WI38 (cell line): ENCODE results near the gene TMEM132D.

Source experiments
- H3K4me3 ChIP-seq: 2 replicates; pipeline ENCODE4 v1.5.1; 2011; ENCODE audit warnings: low read depth, mild to moderate bottlenecking, control low read depth, low read length
- TF ChIP-seq, protein P1 (sequence below): IDR thresholded peaks from 2 replicates; pipeline ENCODE4 v1.5.1; 2012; ENCODE audit warnings: low read depth, mild to moderate bottlenecking, control low read depth, low read length

Gene TMEM132D

DNA sequence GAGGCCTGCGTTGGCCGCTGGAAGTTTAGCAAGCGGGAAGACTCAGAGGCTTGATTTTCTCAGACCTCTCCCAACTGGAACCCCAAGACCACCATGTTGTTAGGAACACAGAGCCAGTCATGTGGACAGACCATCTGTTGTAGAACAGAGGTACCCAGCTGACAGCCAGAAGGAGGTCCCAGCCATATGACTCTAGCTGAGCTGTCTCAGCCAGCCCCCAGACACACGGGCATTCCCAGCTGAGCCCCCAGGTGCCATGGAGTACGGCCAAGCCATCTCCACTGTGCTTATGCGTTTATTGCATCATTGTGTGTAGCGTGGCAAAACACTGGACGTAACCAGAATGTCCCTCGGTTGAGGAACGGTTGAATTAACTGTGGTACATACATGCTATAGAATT is 421.9 kb downstream of the TMEM132D start:
- no peak overlapping the region for H3K4me3 ChIP-seq
- TF ChIP-seq, protein P1, sequence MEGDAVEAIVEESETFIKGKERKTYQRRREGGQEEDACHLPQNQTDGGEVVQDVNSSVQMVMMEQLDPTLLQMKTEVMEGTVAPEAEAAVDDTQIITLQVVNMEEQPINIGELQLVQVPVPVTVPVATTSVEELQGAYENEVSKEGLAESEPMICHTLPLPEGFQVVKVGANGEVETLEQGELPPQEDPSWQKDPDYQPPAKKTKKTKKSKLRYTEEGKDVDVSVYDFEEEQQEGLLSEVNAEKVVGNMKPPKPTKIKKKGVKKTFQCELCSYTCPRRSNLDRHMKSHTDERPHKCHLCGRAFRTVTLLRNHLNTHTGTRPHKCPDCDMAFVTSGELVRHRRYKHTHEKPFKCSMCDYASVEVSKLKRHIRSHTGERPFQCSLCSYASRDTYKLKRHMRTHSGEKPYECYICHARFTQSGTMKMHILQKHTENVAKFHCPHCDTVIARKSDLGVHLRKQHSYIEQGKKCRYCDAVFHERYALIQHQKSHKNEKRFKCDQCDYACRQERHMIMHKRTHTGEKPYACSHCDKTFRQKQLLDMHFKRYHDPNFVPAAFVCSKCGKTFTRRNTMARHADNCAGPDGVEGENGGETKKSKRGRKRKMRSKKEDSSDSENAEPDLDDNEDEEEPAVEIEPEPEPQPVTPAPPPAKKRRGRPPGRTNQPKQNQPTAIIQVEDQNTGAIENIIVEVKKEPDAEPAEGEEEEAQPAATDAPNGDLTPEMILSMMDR: no peak

DNA sequence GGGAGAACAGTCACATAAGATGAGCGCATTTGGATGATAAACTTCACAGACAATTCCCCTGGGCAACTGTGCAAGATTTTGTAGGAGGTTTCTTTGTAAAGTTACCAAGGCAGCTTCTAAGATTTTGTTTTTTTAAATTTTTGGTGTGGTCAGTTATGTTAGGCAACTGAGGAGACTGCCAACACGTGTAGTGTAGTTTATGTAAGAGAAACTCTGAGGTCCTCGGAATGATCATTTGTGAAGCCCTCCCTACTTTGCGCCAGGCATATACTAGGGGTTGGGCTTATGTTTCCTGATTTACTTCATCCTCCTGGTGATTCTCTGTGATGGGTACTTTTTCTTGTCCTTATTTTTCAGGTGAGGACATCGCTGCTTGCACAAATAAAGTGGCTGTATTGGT is 433.6 kb downstream of the TMEM132D start:
- no peak overlapping the region for H3K4me3 ChIP-seq
- TF ChIP-seq, protein P1: no peak

DNA sequence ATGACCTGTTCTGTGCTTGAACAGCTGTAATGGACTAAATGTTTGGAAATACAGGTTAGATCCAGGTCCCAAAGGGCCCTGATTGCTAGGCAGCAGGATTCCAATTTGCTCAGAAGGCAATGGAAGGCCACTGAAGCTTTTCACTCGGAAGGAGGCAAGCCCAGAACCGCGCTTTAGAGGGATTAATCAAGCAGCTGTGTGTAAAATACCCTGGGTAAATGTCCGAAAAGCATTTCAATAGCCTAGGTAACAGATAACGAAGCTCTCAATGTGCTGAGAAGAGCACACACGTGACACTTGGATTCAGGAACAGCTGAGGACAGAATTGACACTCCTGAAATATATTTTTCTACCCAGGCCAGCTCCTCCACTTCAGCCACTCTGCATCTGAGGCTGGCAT is 436.1 kb downstream of the TMEM132D start:
- H3K4me3 ChIP-seq: no peak overlapping the region
- TF ChIP-seq, protein P1: no peak

DNA sequence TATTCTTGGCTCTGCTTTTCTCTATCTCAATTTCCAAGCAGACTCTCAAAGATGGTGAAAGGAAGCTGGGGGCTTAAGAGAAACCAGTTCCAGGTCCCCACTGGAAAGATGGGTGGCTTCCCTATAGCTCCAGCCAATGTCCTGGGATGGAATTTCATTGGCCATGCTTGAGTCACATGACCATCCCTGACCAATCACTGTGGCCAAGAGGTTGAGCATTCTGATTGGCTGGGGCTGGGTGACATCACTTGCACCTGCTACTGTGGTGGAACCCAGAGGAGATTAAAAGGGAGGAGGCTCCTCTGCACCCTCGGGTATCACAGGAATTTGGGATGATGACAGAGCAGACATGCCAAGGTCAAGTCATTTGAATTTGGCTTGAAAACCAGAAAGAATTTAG is 436.5 kb downstream of the TMEM132D start:
- TF ChIP-seq, protein P1: no peak
- H3K4me3 ChIP-seq: no peak overlapping the region

DNA sequence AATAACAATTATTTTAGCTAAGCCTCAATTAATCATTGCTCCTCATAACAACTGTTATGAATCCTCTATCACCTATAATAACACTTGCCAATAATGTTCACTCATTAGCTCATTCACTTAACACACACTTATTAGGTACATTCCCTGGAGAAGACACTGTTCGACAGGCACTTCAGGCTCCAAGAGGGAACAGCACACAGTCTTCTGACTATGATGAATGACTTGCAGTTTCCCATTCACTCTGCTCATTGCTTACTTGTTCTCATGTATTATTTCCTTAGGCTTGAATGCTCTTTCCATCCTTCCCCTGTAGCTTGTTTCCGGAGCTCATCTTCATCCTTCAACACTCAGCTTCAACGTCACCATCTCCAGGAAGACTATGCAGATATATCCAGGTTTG is 437.3 kb downstream of the TMEM132D start:
- TF ChIP-seq, protein P1: no peak
- no peak overlapping the region for H3K4me3 ChIP-seq

DNA sequence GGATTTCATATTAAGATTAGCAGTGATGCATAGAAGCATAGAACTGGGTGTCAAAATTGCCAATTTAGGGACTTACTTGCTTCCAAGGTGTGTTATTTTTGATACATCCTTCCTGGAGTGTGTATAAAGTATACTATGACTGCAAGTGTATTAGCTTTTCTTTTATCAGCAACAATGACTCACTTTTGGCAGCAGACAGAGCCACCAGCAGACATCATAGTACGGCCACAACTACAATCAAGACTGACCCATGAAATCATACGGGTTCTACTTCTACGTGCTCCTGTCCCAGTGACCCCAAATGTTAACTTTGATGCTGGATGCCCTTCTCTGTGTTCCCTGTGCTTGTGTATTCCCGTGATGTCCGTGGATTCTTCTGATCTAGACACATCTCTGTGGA is 443.9 kb downstream of the TMEM132D start:
- TF ChIP-seq, protein P1: no peak
- H3K4me3 ChIP-seq: no peak overlapping the region

DNA sequence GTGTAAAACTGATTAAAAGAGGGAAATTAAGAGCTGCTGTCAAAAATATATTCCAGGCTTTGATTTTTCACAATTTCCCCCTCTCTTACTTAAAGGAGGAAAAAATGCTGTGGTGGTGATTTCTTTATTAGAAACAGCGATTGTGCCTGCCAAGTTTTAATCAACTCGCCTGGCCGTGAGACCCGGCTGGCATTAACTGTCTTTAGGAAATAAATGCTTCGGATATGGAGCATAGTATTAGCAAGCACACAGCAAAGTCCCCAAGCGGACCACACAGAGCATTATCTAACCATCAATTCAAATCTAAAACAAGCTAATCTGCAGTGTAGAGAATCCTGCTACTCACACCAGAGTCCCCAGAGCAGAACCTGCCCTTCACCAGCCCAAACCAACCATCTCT is 457.1 kb downstream of the TMEM132D start:
- TF ChIP-seq, protein P1: no peak
- H3K4me3 ChIP-seq: no peak overlapping the region
